Activated B cell treated with CpG ODN at 0.5 μM for 24 hours (primary cell): ENCODE measurements around the gene ADAMTS3. TPM values are rescaled to one million over a fixed set of nuclear protein-coding genes. Genes with fewer than 3 reads are reported as not detected.

Experiments used
- ATAC-seq: fragments of 200-7000 bp; cut with Tn5 transposase; one replicate; pipeline ENCODE4 v1.10.0; 2021; ENCODE audit warnings: low read depth, mild to moderate bottlenecking, moderate library complexity
- CTCF ChIA-PET: fragments of 350-600 bp; sonication (Branson Sonifier 250); formaldehyde crosslinking; loops from one replicate; lab custom pipeline; 2021; ENCODE audit warnings: antibody characterized with exemption; lab: Charles Lee
- POLR2A ChIA-PET: fragments of 350-600 bp; sonication (Branson Sonifier 250); formaldehyde crosslinking; loops from one replicate; lab custom pipeline; 2021; ENCODE audit warnings: antibody characterized with exemption; lab: Charles Lee
- DNase-seq: peaks from one replicate; pipeline ENCODE4 v3.0.0; 2022
- H3K27ac Mint-ChIP-seq: one replicate; pipeline ENCODE4 v1.8.0; 2020; ENCODE audit warnings: mixed read lengths
- H3K27me3 Mint-ChIP-seq: one replicate; pipeline ENCODE4 v1.8.0; 2021; ENCODE audit warnings: mixed read lengths
- H3K36me3 Mint-ChIP-seq: one replicate; pipeline ENCODE4 v1.8.0; 2021; ENCODE audit warnings: low read depth, mixed read lengths
- H3K4me1 Mint-ChIP-seq: one replicate; pipeline ENCODE4 v1.8.0; 2021; ENCODE audit warnings: mixed read lengths
- H3K4me3 Mint-ChIP-seq: one replicate; pipeline ENCODE4 v1.8.0; 2020; ENCODE audit warnings: mild to moderate bottlenecking, mixed read lengths
- H3K9me3 Mint-ChIP-seq: one replicate; pipeline ENCODE4 v1.8.0; 2020; ENCODE audit warnings: mixed read lengths
- CTCF ChIP-seq: fragments of 200-600 bp; IDR thresholded peaks from one replicate; pipeline ENCODE4 v1.8.0; 2022; ENCODE audit warnings: antibody characterized with exemption, mild to moderate bottlenecking
- intact Hi-C: fragments of 100-400 bp; cut with micrococcal nuclease; formaldehyde crosslinking; loops from one replicate; pipeline ENCODE4 v1.15.1; 2024
- total RNA-seq: library from RNA; stranded (reverse); gene quantifications from 2 replicates; pipeline ENCODE4 v1.2.3, GENCODE V29; 2022

The ADAMTS3 gene
- total RNA-seq, 1 donor from 2014 or later: not detected

- ATAC-seq: no peak
- ChIA-PET CTCF (interaction anchor here (2.0 kb wide), 1 partner anchor 1699 kb away, joined by 9 read pairs; no protein-coding TSS in a partner anchor), POLR2A (no interaction called here)
- H3K9me3 Mint-ChIP-seq: no peaks in the 10 kb centered on the region
- TF ChIP-seq CTCF: no peak
- H3K36me3 Mint-ChIP-seq: no peaks in the 10 kb centered on the region
- no peak overlapping the region for H3K4me3 Mint-ChIP-seq
- H3K4me1 Mint-ChIP-seq: no peaks in the 10 kb centered on the region
- no peaks in the 10 kb centered on the region for H3K27me3 Mint-ChIP-seq
- DNase-seq: no peak
- no peak overlapping the region for H3K27ac Mint-ChIP-seq
- intact Hi-C loops: loop anchor here (10.0 kb wide), 1 partner anchor 1315 kb away; no protein-coding TSS in a partner anchor
Observed at GRCh38 chr4:72300126-72300525, 268.9 kb downstream of the ADAMTS3 start.

GRCh38 chr4:72295966-72296557, 273.0 kb downstream of the ADAMTS3 start:
- H3K4me1 Mint-ChIP-seq: no peaks in the 10 kb centered on the region

GRCh38 chr4:72290737-72291136, 278.3 kb downstream of the ADAMTS3 start:
- Mint-ChIP-seq H3K27ac (no peak overlapping the region), H3K4me1 (no peaks in the 10 kb centered on the region), H3K36me3 (no peaks in the 10 kb centered on the region), H3K4me3 (no peak overlapping the region), H3K27me3 (peaks cover 1% of the 10 kb centered on the region), H3K9me3 (no peaks in the 10 kb centered on the region)
- ATAC-seq (no peak), DNase-seq (no peak)
- POLR2A ChIA-PET: no interaction called here
- intact Hi-C loops: loop anchor here (10.0 kb wide), 1 partner anchor 1154 kb away; no protein-coding TSS in a partner anchor
- CTCF ChIA-PET: no interaction called here
- TF ChIP-seq CTCF: no peak

More at GRCh38 chr4:72295966-72296557, 273.0 kb downstream of the ADAMTS3 start:
- CTCF ChIA-PET: no interaction called here
- Mint-ChIP-seq H3K9me3 (no peaks in the 10 kb centered on the region), H3K27me3 (peaks cover 1% of the 10 kb centered on the region), H3K36me3 (no peaks in the 10 kb centered on the region), H3K27ac (no peak overlapping the region), H3K4me3 (no peak overlapping the region)
- intact Hi-C loops: loop anchor here (5.0 to 10.0 kb wide), 2 partner anchors 1149 to 1356 kb away; no protein-coding TSS in a partner anchor
- POLR2A ChIA-PET: no interaction called here
- ATAC-seq (no peak), DNase-seq (no peak)
- no peak for TF ChIP-seq CTCF

- TF ChIP-seq CTCF: no peak
- intact Hi-C loops: no loop called here
- POLR2A ChIA-PET: no interaction called here
- Mint-ChIP-seq H3K4me1 (no peaks in the 10 kb centered on the region), H3K36me3 (no peaks in the 10 kb centered on the region), H3K27ac (no peak overlapping the region), H3K4me3 (no peak overlapping the region), H3K9me3 (no peaks in the 10 kb centered on the region), H3K27me3 (no peaks in the 10 kb centered on the region)
- ATAC-seq (no peak), DNase-seq (no peak)
- CTCF ChIA-PET: interaction anchor here (1.3 kb wide), 1 partner anchor 16 kb away, joined by 5 read pairs; no protein-coding TSS in a partner anchor
Observed at GRCh38 chr4:72286910-72287309, 282.1 kb downstream of the ADAMTS3 start.

- CTCF ChIA-PET: interaction anchor here (1.3 kb wide), 1 partner anchor 16 kb away, joined by 5 read pairs; no protein-coding TSS in a partner anchor
- POLR2A ChIA-PET: no interaction called here
Observed at GRCh38 chr4:72286185-72286584, 282.8 kb downstream of the ADAMTS3 start.

More at GRCh38 chr4:72286185-72286584, 282.8 kb downstream of the ADAMTS3 start:
- intact Hi-C loops: no loop called here
- ATAC-seq (no peak), DNase-seq (no peak)
- Mint-ChIP-seq H3K4me1 (no peaks in the 10 kb centered on the region), H3K9me3 (no peaks in the 10 kb centered on the region), H3K36me3 (no peaks in the 10 kb centered on the region), H3K4me3 (no peak overlapping the region), H3K27me3 (no peaks in the 10 kb centered on the region), H3K27ac (no peak overlapping the region)
- TF ChIP-seq CTCF: no peak
